Germinal center (tissue), 1 donor: ENCODE measurements around the gene DAAM1.
A peak's percentile ranks its signal among the peaks of the same experiment; 100 is the strongest.

Source experiments
- DNase-seq: peaks from one replicate; pipeline ENCODE4 v3.0.0; 2012; ENCODE audit warnings: mixed read lengths, low spot score

The DAAM1 gene

DNA sequence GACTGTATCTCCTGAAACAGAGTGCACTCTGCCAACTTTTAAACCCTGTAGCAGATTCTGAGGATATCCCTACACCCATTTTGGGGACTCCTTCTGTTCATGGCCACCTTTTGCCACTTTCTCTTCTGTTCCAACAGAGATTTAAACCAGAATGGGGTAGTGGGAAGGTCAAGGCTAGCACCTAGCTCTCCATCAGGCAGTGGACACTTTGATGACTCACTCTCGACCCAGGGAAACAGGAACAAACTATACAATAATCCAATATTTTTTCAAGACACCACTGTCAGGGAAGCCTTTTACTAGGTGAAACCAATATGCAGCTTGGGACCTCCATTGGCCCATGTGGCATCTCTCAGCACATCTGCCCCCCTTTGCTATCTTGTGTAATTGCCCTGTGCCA, 103.6 kb downstream of the DAAM1 start:
- DNase-seq: no peak

DNA sequence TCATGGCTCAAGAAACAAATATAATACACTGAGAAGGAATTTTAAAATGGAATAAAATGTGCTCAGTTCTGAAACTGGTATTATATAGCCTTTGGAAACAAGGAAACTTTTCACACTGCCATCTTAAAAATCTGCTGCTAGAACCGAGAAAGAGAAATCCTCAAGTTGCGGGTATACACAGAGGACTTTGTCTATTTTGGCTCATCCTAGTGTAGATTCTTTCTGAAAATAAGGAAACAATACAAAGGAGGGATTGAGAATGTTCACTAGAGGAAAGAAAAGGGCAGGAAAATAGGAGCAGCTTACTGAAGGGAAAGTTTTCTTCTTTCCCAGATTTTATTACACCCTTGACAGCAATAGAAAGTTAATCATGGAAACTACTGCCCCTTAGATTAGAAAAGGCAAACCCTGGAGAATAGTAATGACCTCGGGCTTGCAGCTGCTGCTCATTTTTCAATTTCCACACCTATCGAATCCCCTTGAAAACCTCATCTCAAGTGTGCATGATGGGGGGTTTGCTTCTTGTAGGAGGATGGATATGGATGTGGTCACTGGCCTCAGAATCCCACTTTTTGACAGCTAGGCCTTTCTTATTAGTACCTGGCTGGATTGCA, 104.6 kb downstream of the DAAM1 start:
- no peak for DNase-seq

DNA sequence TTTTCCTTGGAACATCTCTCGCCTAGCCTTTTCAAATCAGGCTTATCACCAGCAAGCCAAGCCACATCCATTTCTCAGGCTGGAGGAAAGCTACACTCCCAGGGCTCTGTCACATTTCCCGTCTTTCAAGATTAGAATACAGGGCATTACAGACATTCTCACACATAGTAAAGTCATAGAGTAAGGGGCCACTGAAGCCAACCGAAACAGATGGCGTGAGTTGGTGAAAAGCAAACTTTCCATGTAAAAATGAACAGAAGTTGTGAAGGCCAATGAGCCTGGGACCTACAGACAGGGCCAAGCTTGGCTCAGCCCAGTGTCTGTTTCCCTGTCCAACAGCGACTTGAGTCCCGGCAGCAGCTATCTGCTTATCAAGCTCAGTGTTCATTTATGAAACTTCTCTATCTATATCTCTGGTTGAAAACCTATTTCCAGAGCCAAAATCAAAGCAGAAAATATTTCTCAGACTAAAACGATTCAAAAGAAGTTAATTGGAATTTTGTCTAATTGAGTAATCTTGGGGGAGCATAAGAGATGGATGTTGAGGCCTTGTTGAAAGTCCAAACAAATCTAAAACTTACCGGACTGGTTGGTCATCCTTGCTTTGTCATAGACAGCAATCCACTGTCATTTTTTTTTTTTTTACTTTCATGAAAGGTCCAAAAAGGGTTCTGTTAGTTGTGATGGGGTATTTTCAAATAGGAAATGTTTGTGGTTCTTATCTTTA, 105.6 kb downstream of the DAAM1 start:
- no peak for DNase-seq

DNA sequence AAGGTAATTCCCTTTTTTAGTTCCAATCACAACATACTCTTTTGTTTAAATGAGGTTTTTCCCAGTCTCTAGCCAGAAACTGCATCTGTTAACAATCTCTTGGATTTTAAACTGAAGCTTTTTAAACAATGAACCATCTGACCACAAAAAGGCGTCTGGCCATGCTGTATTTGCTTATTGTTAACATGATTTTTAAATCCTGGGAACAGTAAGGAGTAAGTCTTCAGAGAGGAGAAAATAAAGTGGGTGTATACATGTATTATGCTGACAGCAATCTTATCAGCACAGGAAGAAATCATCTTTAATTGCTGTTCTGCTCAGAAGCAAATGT, 106.2 kb downstream of the DAAM1 start:
- no peak for DNase-seq

DNA sequence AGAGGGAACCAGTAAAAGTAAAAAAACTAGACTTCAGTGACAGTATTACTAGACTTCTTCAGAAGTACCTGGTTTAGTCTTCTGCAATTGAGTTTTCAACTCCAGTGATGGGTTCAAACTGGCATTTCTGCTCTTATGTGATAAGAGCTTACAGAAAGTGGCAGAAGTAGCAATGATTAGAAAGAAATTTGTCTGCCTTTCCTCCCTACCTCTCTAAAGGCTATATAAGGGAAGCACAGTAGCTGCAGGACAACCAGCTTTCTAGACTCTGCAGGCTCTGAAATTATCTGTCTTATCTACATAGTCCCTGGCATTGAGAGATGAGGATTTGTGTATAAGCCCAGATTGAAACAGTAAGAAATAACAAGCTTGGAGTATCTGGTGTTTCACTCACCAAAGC, 107.5 kb downstream of the DAAM1 start:
- no peak for DNase-seq

DNA sequence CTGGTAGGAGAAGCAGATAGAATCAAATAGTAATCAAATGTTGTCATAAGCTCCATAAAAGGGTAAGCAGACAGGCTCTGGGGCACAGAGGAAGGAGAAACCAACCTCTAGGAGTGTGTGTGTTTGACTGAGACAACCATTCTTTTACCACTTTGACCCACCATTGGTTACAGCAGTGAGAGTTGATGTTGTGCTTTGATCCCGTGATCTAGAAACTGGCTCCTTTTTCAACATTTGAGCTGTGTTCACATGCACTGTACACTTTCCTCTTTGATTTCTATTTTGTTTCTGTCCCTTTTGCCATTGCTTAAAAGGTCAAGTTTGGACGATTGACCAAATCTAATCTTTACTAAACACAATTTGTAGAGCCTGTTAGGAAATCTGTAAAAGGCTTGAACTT, 108.0 kb downstream of the DAAM1 start:
- DNase-seq: no peak

DNA sequence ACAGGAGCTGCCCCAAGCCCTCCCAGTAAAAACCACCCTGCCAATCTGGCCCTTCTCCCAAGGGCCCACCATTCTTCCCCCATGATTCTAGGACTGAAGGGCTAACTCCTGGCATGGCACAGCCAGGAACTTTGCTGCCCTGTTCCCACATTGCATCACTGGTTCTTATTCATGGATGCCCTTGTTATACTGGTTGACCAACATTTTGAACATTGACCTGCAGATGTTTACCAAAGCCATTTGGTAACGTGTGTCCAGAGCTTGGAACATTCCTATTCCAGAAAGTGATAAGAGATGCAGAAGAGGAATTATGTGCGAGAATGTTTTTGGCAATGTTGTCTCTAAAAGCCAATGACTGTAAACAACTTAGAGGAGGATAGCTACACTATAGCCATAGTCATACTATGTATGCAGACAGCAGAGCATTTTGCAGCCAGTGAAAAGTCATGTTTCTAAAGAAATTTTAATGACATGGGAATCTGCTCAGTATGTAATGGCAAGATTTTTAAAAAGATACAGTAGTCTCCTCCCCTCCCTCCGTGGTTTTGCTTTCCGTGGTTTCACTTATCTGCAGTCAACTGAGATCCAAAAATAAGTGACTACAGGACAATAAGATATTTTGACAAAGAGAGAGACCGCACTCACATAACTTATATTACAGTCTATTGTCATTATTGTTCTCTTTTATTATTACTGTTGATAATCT, 108.8 kb downstream of the DAAM1 start:
- no peak for DNase-seq

DNA sequence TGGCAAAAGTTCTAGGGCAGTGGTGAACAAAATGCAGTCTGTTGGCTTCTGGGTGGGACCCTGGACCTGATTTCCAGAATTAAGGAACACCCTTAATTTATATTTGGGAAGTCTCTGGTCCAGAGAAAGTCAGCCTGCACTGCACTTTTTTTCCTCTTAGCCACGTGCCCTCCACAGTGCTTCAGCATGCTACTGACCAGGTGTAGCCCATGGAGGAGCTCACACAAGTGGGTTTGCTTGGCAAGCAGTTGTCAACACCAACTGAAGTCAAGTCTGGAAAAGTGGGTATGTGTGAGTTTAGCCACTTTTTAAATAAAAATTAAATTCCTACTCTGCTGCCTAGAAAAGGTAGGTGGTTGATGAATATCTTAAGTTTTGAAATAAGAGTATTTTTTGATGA, 111.3 kb downstream of the DAAM1 start:
- DNase-seq: no peak

DNA sequence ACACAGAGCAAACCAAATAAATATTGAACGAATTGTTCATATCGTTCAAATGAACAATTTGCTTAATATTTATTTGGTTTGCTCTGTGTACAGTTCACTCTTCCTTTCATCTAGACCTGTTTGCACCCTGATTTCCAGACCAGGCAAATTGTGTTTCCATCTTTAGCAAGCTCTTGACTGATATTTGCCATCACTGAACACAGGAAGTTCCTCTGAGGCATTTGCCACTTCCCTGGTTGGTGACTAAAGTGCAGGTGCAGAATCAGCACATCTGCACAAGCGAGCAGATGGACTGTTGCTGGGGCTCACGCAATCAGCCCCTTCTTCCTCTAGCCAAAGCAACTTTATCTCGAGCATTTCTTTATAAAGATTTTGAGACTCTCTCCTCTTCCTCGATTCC, 112.9 kb downstream of the DAAM1 start:
- DNase-seq: peak; percentile 77

DNA sequence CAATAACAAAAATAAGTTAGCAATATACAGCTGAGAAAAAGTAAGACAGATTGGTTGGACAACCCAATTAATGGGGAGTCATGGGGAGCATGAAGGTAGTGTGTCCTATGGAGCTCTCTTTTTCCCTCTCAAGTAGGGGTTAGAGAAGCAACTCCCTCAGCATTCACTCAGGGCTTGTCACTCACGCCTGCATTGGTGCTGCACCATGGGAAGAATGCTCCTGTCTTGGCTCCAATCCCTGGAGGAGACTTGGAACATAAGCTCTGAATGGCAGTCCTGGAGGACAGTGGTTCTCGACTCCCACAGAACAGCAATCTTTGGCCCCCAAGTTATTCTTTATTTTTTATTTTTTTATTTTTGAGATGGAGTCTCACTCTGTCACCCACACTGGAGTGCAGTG, 113.8 kb downstream of the DAAM1 start:
- no peak for DNase-seq

DNA sequence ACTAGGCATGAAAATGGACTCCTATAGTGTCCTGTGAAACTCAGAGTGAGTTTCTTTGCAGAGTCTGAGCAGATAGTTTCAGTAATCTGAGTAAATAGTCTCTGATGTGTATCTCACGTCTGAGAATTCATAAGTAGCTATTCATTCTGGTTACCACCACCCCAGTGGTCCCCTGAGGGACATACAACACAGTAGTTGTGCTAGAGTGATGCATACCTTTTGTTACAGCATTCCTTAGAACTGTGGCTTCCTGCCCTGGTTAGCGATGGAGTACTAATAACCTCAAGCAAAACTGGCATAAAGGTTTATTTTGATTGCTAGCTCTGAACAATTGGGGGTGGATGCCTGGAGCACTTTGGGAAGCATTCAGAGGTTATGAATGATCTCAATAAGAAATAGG, 114.7 kb downstream of the DAAM1 start:
- no peak for DNase-seq

DNA sequence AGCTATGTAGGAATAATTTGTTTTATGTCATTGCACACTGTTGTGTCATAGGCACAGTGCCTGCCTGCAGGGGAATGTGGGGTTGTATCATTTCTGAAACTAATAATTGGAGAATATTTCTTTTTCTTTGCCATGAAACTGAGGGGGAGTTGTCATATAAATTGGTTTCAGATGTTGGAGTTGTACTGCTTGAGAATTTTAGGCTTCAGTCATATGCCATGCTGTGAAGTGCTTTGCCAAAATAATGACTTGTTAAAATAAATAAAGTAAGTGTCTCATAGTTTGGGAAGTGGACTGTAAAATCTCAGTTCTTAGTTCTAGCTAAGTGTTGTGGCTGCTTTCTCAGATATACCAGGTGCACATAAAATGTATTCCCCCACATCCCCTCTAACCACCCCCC, 116.8 kb downstream of the DAAM1 start:
- DNase-seq: no peak

DNA sequence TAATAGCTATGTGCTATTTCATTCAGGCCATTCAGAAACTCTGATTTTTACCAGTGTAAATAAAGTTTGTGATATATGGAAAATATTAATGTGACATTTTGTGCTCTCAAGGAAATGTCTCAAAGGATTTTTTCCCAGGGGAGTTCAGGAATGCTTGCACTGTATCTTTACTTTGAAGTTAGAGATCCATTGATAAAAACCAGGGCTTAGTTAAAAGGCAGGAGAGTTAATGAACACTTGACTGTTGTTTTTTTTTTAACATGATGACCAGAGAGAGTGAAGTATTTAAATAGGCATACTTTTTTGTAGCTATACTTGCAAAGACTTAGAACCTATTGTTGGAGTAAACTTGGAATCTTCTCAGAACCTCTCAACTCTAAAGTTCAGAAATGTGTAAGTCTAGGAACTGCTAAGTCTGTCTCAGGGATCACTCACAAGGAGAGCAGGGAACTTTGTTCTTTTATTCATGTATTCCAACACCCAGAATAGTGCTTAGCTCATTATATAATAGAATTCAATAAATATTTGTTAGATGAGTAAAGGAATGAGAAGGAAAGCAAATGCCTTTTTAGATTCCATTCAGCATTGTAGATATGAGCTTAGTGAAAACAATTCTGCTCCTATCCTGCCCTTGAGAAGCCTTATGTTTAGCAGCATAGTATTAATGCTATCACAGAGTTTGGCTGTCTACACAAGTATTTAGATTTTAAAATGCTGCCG, 117.5 kb downstream of the DAAM1 start:
- DNase-seq: no peak

DNA sequence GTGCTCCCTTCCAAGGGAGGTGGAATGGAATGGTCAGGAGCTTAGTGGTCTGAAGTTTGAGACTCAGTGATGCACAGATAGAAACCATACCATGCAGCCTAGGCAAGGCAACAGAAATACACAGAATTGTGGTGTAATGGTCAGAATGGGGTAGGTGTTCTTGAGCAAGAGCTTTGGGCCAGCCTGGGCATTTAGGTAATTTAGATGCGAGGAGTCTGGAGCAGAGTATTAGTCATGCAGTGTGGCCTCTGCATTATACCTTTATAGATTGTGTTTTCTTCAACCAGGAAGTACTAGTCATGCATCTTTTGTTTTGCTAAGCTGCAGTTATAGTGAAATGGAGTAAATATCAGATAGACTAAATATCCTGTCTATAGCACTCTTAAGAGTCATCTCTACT, 118.3 kb downstream of the DAAM1 start:
- DNase-seq: no peak

DNA sequence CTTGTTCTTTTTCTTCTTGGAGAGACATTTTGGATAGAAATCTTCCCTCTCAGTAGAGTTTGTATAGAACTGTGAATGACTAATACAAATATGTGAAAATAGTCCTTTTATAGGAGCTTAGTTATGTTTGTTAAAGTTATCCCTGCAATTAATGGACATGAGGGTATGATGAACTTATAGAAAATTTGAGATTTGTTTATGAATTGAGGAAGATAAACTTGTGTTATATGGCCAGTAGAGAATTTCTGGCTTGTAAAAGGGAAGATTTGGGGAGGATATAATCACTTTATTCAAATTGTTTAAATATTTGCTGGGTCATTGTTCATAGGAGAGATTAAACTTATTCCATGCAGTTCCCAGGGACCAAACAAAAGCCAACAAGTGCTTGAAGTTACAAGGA, 119.6 kb downstream of the DAAM1 start:
- no peak for DNase-seq

DNA sequence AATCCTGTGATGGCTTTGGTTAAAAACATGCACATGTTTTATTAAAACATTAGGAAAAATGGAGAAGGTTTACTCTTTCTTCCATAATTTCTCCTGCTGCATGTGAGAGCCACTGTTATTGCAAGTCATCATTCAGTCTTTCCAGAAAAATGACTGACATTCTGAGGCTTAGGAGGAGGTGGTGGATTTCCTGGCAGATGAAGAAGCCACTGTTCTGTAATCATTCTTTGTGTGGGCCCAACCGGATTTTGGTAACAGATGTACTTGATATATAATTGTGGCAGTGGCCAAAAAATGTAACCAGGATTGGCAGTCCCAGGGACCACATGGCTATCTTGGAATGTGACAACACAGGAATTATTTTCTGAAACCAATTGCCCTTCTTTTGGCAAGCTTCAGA, 120.2 kb downstream of the DAAM1 start:
- DNase-seq: no peak

DNA sequence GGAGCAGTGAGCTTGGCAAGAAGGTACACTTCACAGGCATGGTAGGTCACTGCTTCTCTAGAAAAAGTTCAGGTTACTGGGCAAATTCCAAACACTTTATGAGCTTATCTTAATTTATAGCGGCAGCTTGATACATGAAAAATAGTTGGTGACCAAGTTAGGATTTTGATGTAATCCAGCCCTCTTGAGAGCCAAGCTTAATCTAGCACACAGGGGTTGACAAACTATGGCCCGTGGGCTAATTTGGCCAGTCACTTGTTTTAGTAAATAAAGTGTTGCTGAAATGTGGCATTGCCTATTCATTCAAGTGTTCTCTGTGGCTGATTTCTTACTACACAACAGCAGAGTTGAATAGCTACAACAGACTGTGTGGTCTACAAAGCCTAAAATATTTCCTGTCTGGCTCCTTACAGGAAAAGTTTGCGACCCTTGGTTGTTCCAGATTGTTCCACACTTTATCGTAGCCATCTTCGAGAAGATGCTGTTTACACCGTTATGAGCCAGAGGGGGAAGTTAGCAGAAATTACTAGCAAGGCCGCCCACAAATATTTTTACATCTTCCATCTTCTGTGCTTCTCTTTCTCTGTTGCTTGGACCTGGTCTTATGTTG, 120.9 kb downstream of the DAAM1 start:
- DNase-seq: no peak

DNA sequence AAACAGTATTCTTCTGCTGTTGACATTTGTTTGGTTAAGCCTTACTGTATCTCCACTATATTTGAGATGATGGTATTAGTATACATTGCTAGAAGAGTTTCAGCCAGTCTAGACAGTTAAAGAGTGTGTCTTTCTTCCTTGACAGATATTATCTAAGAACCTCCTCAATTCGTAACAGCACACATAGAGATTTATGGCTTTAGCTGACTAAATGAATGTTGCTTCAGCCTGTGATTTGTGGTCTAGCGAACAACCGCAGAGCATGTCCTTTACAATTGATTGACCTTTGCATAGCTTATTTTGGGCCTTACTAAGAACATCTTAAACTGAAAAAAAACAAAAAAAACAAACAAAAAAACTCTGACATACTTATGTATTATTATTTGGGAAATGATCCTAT, 122.2 kb downstream of the DAAM1 start:
- no peak for DNase-seq

DNA sequence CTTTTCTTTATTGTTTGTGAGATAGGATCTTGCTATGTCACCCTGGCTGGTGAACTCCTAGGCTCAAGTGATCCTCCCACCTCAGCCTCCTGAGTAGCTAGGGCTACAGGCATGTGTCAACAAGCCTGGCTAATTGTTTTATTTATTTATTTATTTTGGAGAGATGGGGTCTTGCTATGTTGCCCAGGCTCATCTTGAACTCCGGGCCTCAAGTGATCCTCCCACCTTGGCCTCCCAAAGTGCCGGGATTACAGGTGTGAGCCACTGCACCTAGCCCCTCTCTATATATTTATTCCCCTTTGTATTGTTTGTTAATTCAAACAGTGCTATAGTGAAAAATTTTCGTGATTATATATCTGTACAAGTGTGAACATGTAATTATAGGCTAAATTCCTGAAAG, 123.3 kb downstream of the DAAM1 start:
- no peak for DNase-seq

DNA sequence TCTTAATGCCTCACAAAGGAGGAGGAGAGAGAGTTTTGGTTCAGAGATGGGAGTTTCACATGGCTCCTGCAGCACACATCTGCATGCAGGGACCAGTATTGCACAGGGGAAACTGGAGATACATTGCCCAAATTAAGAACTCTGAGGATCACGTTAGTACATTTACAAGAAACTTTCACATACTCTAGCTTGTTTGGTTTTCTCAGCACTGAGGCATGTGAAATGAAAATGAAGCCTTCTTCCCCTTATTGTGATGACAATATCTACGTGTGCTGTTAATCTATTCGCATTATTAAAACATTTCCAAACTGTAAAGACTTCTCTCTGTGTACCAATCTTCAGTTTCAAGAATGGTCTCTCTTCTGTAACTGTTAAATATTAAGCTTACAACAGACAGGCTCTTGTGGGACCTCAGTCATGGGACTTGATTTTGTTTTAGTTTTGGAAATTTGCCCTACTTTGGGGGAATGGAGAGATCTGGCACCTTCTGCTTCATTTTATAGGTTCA, 124.7 kb downstream of the DAAM1 start:
- DNase-seq: no peak

DNA sequence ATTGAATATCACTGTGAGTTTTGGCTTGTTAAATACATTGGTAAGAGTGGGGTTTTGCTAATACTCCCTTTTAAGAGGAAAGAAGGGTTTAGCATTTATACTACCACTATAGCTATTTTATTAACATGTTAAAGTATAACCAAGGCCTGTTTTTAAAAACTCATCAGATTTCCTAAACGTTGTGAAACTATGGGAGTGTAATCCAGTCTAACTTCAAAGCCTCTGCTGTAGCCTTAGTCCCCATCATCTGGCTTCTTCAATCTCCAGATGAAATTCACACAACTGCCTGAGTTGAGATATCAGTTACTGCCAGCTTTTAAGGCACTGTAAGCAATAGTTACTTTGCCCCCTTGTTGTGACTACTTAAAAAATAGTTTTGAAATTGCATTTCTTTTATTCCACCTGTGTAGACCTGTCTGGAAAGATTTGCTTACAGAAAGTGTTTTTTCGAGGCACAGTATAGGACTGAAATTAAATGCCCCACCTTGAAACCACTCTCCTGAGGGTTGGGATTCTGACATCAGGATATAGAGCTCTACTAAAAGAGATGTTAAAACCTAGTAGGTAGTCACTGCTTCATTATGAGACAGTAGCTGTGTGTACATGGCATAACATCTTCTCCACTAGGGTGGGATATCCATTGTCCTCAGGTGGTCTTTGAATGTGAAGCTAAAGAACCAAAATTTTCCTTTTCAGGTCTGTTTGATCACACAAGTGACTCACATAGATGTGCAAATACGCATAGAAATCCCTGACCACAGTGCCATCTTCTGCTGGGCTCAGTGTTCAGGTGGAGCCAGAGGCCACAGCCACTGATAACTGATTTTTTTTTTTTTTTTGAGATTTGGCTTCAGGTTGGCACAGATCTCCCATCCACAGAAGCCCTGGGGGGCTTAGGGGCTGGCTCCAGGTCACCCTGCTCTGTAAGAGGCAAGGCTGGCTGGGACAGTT, 125.5 kb downstream of the DAAM1 start:
- no peak for DNase-seq
